Measurements from ENCODE around the gene SCO1.
"Not testable (repeated sequence)": the region's sequence is repeated elsewhere in the genome, so short reads cannot be mapped to it uniquely, and the experiment has no call there.

Gene SCO1

GRCh38 chr17:10697092-10698081, at the start of gene SCO1, which contains the start of gene ADPRM:
Gene SCO1 (minus strand): TSS chr17:10697533. CDS start chr17:10697507, 26 bp downstream.
Gene ADPRM (plus strand): TSS chr17:10697594. CDS start chr17:10704927, 7,333 bp downstream.
- DNase-seq: peak; percentile 96

GRCh38 chr17:10745231-10745630, 47.9 kb upstream of the SCO1 start:
- no peak for DNase-seq

GRCh38 chr17:10744501-10745000, 47.2 kb upstream of the SCO1 start:
- DNase-seq: no peak

GRCh38 chr17:10743316-10744009, 46.1 kb upstream of the SCO1 start:
- no peak for DNase-seq

- DNase-seq: no peak
Observed at GRCh38 chr17:10742431-10742830, 45.1 kb upstream of the SCO1 start.

GRCh38 chr17:10741416-10742135, 44.2 kb upstream of the SCO1 start:
- DNase-seq: no peak

- DNase-seq: no peak
Observed at GRCh38 chr17:10739386-10739785, 42.1 kb upstream of the SCO1 start.

- no peak for DNase-seq
Observed at GRCh38 chr17:10738521-10739258, 41.4 kb upstream of the SCO1 start.

GRCh38 chr17:10737736-10738135, 40.4 kb upstream of the SCO1 start:
- DNase-seq: no peak

- peak; percentile 45 for DNase-seq
Observed at GRCh38 chr17:10737168-10737622, 39.9 kb upstream of the SCO1 start.

- DNase-seq: no peak
Observed at GRCh38 chr17:10735821-10736220, 38.5 kb upstream of the SCO1 start.

GRCh38 chr17:10735251-10735650, 37.9 kb upstream of the SCO1 start:
- DNase-seq: no peak

GRCh38 chr17:10733666-10734065, 36.3 kb upstream of the SCO1 start:
- no peak for DNase-seq

GRCh38 chr17:10732121-10732520, 34.8 kb upstream of the SCO1 start:
- not testable (repeated sequence) for DNase-seq

GRCh38 chr17:10731408-10731879, 34.1 kb upstream of the SCO1 start:
- DNase-seq: no peak

GRCh38 chr17:10730247-10730646, 32.9 kb upstream of the SCO1 start:
- not testable (repeated sequence) for DNase-seq

- DNase-seq: peak; percentile 47
Observed at GRCh38 chr17:10729334-10730193, 32.2 kb upstream of the SCO1 start, which contains the start of gene TMEM220. Gene TMEM220 (minus strand): TSS chr17:10730023. CDS start chr17:10729851, 172 bp downstream.

GRCh38 chr17:10728331-10728892, 31.1 kb upstream of the SCO1 start:
- DNase-seq: no peak

- peak; percentile 53 for DNase-seq
Observed at GRCh38 chr17:10727192-10727591, 29.9 kb upstream of the SCO1 start.

- DNase-seq: no peak
Observed at GRCh38 chr17:10726196-10726595, 28.9 kb upstream of the SCO1 start.

Data from activated CD4-positive, alpha-beta T cell treated with anti-CD3 and anti-CD28 coated beads, Interleukin-2, Interleukin-6, amounts not matched to agents 100 ng/mL and 50 ng/mL, durations not matched to agents 16 hours and 8 hours (primary cell).